NCI-H146 (cell line): ENCODE measurements around the gene THBD.

Source experiments
- DNase-seq: peaks from one replicate; lab custom pipeline; 2025; lab: John Stamatoyannopoulos, UW

Gene THBD

GRCh38 chr20:23061734-23062561 is 12.5 kb upstream of the THBD start:
- peak; percentile 61 for DNase-seq

DNA sequence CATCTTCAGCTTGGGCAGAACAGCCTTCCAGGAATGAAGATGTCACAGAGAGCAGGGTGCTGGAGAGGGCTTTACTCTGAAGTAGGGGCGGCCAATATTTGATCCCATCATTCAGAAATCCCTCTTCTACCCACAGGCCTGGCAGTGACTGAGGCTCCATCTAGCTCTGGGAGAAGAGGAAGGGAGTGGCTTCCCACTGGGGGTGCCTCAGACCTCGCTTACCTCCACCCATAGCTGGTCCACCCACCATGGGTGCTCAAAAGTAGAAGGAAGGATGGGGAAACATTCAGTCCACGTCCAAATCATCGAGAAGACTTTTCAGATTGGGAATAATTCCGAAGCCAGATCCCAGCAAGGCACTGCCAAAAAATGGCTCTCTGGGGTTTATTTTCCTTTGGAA is 11.8 kb upstream of the THBD start:
- no peak for DNase-seq

GRCh38 chr20:23060629-23061028 is 11.2 kb upstream of the THBD start:
- no peak for DNase-seq

- no peak for DNase-seq
These were observed 10.4 kb upstream of the THBD start for GRCh38 chr20:23059846-23060245.

GRCh38 chr20:23059001-23059400 is 9.5 kb upstream of the THBD start:
- no peak for DNase-seq

- DNase-seq, result no peak
These were observed 8.8 kb upstream of the THBD start for GRCh38 chr20:23058240-23058639.

DNA sequence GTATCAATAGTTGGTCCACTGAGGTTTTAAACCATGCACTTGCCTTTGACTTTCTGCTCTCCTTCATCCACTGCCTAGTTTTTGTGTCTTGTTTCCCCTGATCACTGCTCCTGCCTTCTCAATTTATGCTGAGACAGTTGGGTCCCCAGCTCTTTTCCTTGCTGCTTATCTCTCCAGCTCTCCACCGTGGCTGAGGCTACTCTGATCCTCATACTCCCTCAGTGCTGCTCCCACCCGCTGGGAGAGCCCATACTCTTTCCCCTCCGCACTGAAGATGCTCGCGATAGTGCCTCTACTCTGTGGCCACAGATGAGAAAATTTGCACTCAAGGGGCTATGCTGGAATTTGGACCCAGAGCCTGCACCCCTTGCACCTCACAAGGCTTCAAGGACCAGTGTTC is 3.4 kb upstream of the THBD start:
- no peak for DNase-seq

DNA sequence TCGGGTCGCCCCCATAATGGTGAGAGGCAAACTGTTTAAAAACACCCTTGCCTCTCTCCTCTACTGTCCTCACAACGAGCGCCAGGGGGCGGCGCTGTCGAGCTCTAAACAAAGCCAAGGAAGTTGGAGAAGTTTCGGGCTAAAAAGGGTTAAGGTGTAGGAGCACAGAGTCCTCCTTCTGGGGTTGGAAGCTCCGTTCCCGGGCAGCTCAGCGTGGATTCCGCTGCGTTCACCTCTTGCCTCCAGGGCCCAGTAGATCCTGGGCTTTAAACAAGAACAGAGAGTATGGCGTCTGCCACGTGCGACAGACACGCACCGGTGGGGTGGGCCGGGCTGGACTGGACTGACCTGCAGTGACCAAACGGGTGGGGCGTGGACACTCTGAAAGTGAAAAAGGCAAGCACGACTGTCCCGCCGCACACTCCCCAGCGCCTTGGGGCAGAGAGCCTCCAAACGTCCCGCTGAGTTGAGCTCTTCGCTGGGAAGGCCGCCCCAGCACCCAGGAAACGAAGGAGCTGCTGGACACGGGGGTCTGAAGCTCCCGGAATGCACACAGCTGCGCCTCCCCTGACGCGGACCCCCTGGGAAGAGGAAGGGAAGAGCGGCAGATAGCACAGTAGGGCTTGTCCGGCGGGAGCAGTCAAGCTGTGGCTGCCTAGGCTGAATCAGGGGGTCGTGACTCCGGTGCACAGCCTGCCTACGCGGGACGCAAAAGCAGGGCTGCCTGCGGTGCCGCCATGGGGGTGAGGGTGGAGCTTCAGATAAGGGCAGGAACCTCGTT is 1.6 kb upstream of the THBD start:
- peak; percentile 24 for DNase-seq

- peak; percentile 27 for DNase-seq
These were observed 785 bp upstream of the THBD start for GRCh38 chr20:23050076-23050838.

GRCh38 chr20:23048283-23049200 is 930 bp downstream of the THBD start:
- DNase-seq, result peak; percentile 61

GRCh38 chr20:23047738-23048214 is 1.7 kb downstream of the THBD start:
- DNase-seq, result no peak

DNA sequence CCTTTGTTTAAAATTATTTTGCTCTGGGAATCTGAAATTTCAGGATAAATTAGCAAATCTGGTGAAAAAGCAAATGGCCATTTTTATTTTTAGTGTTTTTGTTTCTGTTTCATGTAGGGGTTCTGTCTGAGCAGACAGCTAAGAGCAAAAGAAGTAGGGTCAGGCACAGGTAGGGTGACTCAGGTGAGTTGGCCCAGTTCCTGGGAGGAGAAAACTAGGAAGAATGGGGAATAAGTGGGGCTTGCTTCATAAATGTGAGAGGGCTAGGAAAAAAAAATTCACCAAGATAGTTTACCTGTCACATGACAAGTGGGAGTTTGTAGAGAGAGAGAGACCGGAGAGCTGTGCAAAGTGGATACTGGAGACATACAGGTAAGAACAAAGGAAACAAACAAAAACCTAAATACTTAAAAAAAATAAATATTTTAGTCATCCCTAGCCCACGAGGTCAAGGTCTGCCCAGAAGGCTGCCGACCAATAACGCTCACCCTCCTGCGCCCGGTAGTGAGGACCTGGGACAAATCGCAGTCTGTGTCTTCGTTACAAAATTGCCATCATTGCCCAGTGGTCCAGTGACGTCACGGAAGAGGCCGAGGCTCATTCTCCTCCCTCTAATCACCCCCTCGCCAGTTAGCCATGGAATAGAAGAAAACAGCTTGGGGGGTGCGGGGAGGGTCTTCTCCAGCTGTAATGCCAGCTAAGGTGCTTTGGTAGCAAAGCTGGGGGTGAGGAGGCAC is 2.3 kb downstream of the THBD start:
- DNase-seq, result no peak

GRCh38 chr20:23046431-23046830 is 3.0 kb downstream of the THBD start:
- no peak for DNase-seq

GRCh38 chr20:23043376-23043775 is 6.1 kb downstream of the THBD start:
- DNase-seq, result peak; percentile 50

DNA sequence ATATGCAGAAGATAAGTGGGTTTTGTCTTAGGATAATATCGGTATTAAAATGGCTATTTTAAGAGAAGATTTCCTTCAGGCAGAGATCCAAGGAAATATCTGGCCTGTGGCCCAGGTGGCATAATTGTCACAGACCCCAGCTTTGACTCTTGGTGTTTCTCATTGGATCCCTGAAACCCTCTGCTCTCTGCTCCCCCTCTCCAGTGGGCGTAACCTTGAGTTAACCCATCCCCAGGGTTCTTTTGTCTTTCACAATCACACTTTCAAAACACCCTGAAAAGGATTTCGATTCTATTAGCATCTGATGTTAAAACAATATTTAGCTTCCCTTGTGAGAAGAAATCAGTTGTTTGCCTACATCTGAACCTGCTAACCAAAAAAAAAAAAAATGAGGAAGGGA is 7.2 kb downstream of the THBD start:
- no peak for DNase-seq

- DNase-seq, result no peak
These were observed 9.5 kb downstream of the THBD start for GRCh38 chr20:23039885-23040508.

DNA sequence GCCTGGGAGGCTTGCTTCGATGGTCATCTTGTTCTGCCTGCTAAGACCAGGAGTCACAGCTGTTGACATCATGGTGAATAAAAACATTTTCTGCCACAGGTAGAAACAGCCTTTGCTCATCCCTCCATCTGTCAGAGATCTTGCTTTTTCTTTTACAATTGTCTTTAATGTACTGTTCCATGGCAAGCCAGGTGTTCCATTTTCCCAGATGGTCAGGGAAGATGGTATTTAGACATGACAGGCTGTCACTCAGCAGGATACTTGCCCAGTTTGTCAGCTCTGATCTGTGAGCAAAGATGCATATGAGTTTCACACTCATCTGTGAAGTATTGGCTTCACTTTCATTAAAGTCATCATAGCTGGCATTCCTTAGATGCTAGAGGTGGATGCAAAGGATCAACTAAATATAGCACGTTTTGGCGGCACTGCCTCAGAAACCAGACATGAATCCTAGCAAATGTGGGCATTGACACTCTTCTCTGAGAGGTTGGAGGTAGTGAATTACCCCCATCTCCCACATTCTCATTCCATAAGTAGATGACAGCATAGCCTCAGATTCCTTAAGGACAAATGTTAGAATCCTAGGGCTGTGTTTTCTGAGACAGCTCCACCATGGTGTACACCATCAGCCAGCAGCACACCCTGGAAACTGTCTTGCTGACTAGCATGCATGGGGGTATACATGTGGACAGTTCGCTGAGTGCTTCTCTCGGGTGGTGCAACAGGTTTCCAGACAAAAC is 10.2 kb downstream of the THBD start:
- DNase-seq, result no peak

DNA sequence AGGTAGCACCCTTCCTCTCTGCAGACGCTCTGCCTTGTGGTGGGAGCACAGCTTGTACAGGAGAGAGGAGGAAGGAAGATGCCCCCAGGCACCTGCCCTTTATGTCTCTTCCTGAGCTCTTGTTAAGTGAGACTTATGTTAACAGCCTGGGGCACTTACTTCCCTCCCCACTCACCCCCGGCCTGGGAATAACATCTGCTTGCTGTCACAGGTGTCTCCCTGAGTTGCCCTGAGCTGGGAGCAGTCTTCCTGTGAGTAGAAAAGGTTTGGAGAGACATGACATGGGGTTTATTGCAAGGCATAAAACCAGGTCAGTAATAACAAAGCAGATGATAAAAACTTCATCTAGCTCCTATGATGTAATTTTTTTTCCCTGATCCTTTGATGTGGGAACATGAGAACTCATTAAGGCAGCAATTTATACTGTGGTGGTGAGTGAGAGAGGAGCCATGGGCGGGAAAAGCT is 12.4 kb downstream of the THBD start:
- peak; percentile 74 for DNase-seq

GRCh38 chr20:23036371-23036770 is 13.1 kb downstream of the THBD start:
- no peak for DNase-seq
